PFSK-1 (cell line): ENCODE data around the gene CFHR4. TPM values are rescaled to one million over a fixed set of nuclear protein-coding genes. Genes with fewer than 3 reads are reported as not detected.

Experiments used
- FOXP2 ChIP-seq: optimal IDR thresholded peaks from 2 replicates; pipeline ENCODE3; 2011; ENCODE audit warnings: borderline replicate concordance, control low read depth, inconsistent platforms; ENCODE audit not compliant: insufficient read depth; ENCODE audit errors: extremely low read length, extremely low read depth
- POLR2AphosphoS5 ChIP-seq: IDR thresholded peaks from 2 replicates; pipeline ENCODE4 v1.6.1; 2012; ENCODE audit warnings: low read depth, mild to moderate bottlenecking, control low read depth, low read length, moderate library complexity
- REST ChIP-seq, 2 experiments: IDR thresholded peaks; 2 replicates each; pipeline versions ENCODE4 v1.6.1 to v1.8.0; 2011 to 2012; ENCODE audit warnings: low read depth in 2 of 2, low read length in 2 of 2, control low read depth in 1 of 2, inconsistent platforms in 1 of 2, mild to moderate bottlenecking in 1 of 2, moderate library complexity in 1 of 2; ENCODE audit not compliant: insufficient read depth in 1 of 2
- SIN3A ChIP-seq: IDR thresholded peaks from 2 replicates; pipeline ENCODE4 v1.6.1; 2012; ENCODE audit warnings: mild to moderate bottlenecking, low read length, moderate library complexity, borderline replicate concordance; ENCODE audit not compliant: insufficient read depth
- TAF1 ChIP-seq: IDR thresholded peaks from 2 replicates; pipeline ENCODE4 v1.6.1; 2012; ENCODE audit warnings: low read length, control low read depth, borderline replicate concordance; ENCODE audit not compliant: insufficient read depth
- polyA plus RNA-seq: library from polyadenylated mRNA; unstranded; fragments of >200 nt; gene quantifications from one replicate; pipeline ENCODE4 v1.2.1, GENCODE V29; 2012; ENCODE audit warnings: low read depth, missing spikeins; ENCODE audit not compliant: insufficient read length

The CFHR4 gene
- polyA plus RNA-seq: not detected

GRCh38 chr1:196887515-196888239 is at the start of gene CFHR4:
Gene CFHR4 (plus strand): TSS chr1:196888052. CDS start chr1:196888151, 99 bp downstream.
- no peak for TF ChIP-seq TAF1
- no peak for TF ChIP-seq FOXP2
- TF ChIP-seq SIN3A: no peak
- no peak for TF ChIP-seq POLR2AphosphoS5
- TF ChIP-seq REST (IDR thresholded peaks at IDR 0.05; ENCODE audit: insufficient read depth in 1 of 2, low read depth in 2 of 2, low read length in 2 of 2): no peak

- TF ChIP-seq POLR2AphosphoS5 (no peak), FOXP2 (no peak), TAF1 (no peak), REST (IDR thresholded peaks at IDR 0.05; ENCODE audit: insufficient read depth in 1 of 2, low read depth in 2 of 2, low read length in 2 of 2) (no peak), SIN3A (no peak)
These were observed 31.8 kb upstream of the CFHR4 start for GRCh38 chr1:196856053-196856452.

- TF ChIP-seq FOXP2: no peak
- no peak for TF ChIP-seq POLR2AphosphoS5
- TF ChIP-seq TAF1: no peak
- TF ChIP-seq SIN3A: no peak
- TF ChIP-seq REST (IDR thresholded peaks at IDR 0.05; ENCODE audit: insufficient read depth in 1 of 2, low read depth in 2 of 2, low read length in 2 of 2): no peak
These were observed 30.7 kb upstream of the CFHR4 start for GRCh38 chr1:196857188-196857587.

- TF ChIP-seq REST (IDR thresholded peaks at IDR 0.05; ENCODE audit: insufficient read depth in 1 of 2, low read depth in 2 of 2, low read length in 2 of 2) (no peak), POLR2AphosphoS5 (no peak), TAF1 (no peak), SIN3A (no peak), FOXP2 (no peak)
These were observed 29.0 kb upstream of the CFHR4 start for GRCh38 chr1:196858811-196859210.

- TF ChIP-seq REST (IDR thresholded peaks at IDR 0.05; ENCODE audit: insufficient read depth in 1 of 2, low read depth in 2 of 2, low read length in 2 of 2): no peak
- TF ChIP-seq SIN3A: no peak
- TF ChIP-seq FOXP2: no peak
- no peak for TF ChIP-seq TAF1
- no peak for TF ChIP-seq POLR2AphosphoS5
These were observed 27.4 kb upstream of the CFHR4 start for GRCh38 chr1:196860323-196860884.
